Measurements from ENCODE around the gene OGFOD3. TPM values are rescaled to one million over a fixed set of nuclear protein-coding genes. Genes with fewer than 3 reads are reported as not detected.
"Not testable (repeated sequence)": the region's sequence is repeated elsewhere in the genome, so short reads cannot be mapped to it uniquely, and the experiment has no call there.

The OGFOD3 gene
- total and polyA plus RNA-seq, 2 experiments from 2014 or later = 9.6 to 24.6 TPM

DNA sequence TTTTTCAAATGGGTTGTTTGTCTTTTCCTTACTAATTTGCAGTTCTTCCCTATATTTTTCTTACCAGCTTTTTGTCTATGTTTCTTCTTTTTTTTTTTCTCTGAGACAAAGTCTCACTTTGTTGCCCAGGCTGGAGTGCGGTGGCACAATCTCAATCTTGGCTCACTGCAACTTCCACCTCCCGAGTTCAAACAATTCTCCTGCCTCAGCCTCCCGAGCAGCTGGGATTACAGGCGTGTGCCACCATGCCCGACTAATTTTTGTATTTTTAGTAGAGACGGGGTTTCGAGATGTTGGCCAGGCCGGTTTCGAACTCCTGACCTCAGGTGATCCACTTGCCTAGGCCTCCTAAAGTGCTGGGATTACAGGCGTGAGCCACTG lies 45.3 kb downstream of the OGFOD3 start:
- not testable (repeated sequence) for H3K4me1 Mint-ChIP-seq; H3K27ac Mint-ChIP-seq; ATAC-seq; DNase-seq (ENCODE audit: low spot score); H3K4me2 ChIP-seq; H4K20me1 ChIP-seq (replicated peaks; ENCODE audit: insufficient read depth); H3K79me2 ChIP-seq (replicated peaks; ENCODE audit: insufficient read depth); H2AFZ ChIP-seq; H3K36me3 ChIP-seq (ENCODE audit: insufficient read depth); H3F3A ChIP-seq (replicated peaks; ENCODE audit: low read depth); H3K9me2 ChIP-seq (ENCODE audit: insufficient read depth); H3K4me3 ChIP-seq; H3K4me1 ChIP-seq (ENCODE audit: insufficient read depth); H3K9me3 Mint-ChIP-seq; H3K36me3 Mint-ChIP-seq (ENCODE audit: low read depth); H3K27ac ChIP-seq (ENCODE audit: low read depth)
- H3K27me3 ChIP-seq (ENCODE audit: insufficient read depth) = peaks cover 61% of the 10 kb centered on the region
- Mint-ChIP-seq H3K27me3 (ENCODE audit: insufficient read depth, low read depth, poor library complexity) (peaks cover 48% of the 10 kb centered on the region), H3K4me3 (peak overlapping the region; percentile 39; the same call in 2 of the 3 replicates)

DNA sequence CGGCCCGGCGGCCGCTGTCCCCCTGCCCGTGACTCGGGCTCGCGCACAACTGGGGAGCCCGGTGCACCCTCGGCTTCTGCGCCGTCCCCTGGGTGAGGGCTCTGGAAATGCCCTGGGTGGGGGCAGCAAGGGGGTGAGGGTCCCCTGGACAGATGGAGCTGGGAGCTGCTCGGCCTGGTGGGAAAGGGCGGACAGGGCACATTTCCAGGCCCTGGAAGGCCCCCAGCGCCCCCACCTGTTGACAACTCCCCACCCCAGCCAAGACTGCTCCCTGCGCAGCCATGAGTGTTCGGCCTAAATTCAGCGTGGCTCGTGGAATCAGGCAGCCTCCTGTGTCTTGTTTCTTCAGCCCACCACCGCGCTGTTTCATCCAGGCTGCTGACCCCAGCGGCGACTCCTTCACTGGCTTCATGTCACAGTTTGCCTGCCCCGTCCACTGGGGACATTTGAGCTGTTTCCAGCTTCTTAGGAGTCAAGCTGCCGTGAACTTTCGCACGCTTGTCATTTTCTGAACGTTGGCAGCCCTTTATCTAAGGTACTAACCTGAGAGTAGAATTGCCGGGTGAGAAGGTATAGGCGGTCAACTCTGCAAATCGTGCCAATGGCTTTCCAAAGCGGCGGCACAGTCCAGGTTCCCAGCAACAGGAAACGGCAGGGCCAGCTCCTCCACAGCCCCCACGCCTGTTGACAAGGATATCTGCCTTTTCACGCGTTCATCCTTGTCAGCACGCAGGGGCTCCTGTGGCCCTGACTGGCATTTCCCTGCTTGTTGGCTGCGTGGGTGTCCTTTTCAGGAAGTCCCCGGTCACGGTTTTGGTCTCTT lies 45.9 kb downstream of the OGFOD3 start:
- Histone ChIP-seq H3K27ac (ENCODE audit: low read depth) (no peak overlapping the region), H4K20me1 (replicated peaks; ENCODE audit: insufficient read depth) (no peaks in the 10 kb centered on the region), H3F3A (replicated peaks; ENCODE audit: low read depth) (no peaks in the 10 kb centered on the region), H3K4me2 (peak overlapping the region; percentile 77), H2AFZ (peak overlapping the region; percentile 66; the same call in 1 of the 2 replicates), H3K4me1 (ENCODE audit: insufficient read depth) (no peaks in the 10 kb centered on the region; the same call in 1 of the 2 replicates), H3K79me2 (replicated peaks; ENCODE audit: insufficient read depth) (no peaks in the 10 kb centered on the region), H3K27me3 (ENCODE audit: insufficient read depth) (peaks cover 61% of the 10 kb centered on the region), H3K36me3 (ENCODE audit: insufficient read depth) (no peaks in the 10 kb centered on the region), H3K9me2 (ENCODE audit: insufficient read depth) (no peaks in the 10 kb centered on the region), H3K4me3 (peak overlapping the region; percentile 51; the same call in 1 of the 2 replicates)
- Mint-ChIP-seq H3K4me1 (peaks cover 3% of the 10 kb centered on the region), H3K4me3 (peak overlapping the region; percentile 55), H3K9me3 (peaks cover 12% of the 10 kb centered on the region; the same call in 2 of the 3 replicates), H3K36me3 (ENCODE audit: low read depth) (peaks cover 4% of the 10 kb centered on the region; the same call in 2 of the 3 replicates), H3K27ac (no peak overlapping the region), H3K27me3 (ENCODE audit: insufficient read depth, low read depth, poor library complexity) (peaks cover 50% of the 10 kb centered on the region)
- DNase-seq (ENCODE audit: low spot score) (no peak), ATAC-seq (peak; percentile 2; the same call in 2 of the 3 replicates)
- no peak for TF ChIP-seq NANOG (IDR thresholded peaks at IDR 0.05; ENCODE audit: borderline replicate concordance)
- TF ChIP-seq, protein P1, sequence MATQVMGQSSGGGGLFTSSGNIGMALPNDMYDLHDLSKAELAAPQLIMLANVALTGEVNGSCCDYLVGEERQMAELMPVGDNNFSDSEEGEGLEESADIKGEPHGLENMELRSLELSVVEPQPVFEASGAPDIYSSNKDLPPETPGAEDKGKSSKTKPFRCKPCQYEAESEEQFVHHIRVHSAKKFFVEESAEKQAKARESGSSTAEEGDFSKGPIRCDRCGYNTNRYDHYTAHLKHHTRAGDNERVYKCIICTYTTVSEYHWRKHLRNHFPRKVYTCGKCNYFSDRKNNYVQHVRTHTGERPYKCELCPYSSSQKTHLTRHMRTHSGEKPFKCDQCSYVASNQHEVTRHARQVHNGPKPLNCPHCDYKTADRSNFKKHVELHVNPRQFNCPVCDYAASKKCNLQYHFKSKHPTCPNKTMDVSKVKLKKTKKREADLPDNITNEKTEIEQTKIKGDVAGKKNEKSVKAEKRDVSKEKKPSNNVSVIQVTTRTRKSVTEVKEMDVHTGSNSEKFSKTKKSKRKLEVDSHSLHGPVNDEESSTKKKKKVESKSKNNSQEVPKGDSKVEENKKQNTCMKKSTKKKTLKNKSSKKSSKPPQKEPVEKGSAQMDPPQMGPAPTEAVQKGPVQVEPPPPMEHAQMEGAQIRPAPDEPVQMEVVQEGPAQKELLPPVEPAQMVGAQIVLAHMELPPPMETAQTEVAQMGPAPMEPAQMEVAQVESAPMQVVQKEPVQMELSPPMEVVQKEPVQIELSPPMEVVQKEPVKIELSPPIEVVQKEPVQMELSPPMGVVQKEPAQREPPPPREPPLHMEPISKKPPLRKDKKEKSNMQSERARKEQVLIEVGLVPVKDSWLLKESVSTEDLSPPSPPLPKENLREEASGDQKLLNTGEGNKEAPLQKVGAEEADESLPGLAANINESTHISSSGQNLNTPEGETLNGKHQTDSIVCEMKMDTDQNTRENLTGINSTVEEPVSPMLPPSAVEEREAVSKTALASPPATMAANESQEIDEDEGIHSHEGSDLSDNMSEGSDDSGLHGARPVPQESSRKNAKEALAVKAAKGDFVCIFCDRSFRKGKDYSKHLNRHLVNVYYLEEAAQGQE (IDR thresholded peaks at IDR 0.05; ENCODE audit: unreplicated experiment) = no peak
- no peak for TF ChIP-seq ZNF114 (CRISPR knock-in tag; IDR thresholded peaks at IDR 0.05)
- TF ChIP-seq, protein P2, sequence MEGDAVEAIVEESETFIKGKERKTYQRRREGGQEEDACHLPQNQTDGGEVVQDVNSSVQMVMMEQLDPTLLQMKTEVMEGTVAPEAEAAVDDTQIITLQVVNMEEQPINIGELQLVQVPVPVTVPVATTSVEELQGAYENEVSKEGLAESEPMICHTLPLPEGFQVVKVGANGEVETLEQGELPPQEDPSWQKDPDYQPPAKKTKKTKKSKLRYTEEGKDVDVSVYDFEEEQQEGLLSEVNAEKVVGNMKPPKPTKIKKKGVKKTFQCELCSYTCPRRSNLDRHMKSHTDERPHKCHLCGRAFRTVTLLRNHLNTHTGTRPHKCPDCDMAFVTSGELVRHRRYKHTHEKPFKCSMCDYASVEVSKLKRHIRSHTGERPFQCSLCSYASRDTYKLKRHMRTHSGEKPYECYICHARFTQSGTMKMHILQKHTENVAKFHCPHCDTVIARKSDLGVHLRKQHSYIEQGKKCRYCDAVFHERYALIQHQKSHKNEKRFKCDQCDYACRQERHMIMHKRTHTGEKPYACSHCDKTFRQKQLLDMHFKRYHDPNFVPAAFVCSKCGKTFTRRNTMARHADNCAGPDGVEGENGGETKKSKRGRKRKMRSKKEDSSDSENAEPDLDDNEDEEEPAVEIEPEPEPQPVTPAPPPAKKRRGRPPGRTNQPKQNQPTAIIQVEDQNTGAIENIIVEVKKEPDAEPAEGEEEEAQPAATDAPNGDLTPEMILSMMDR (conservative IDR thresholded peaks at IDR 0.05; ENCODE audit: low read depth in 2 of 2) = 0 out of 4 replicates have a peak, but pooled peaks of 1 of the 2 experiments have one; percentile 14
